Measurements from ENCODE around the gene HMGCL. TPM values are rescaled to one million over a fixed set of nuclear protein-coding genes. Genes with fewer than 3 reads are reported as not detected.

HMGCL gene
- polyA plus RNA-seq, 3 donors: 17.8 to 26.7 (median 22.1) TPM

DNA sequence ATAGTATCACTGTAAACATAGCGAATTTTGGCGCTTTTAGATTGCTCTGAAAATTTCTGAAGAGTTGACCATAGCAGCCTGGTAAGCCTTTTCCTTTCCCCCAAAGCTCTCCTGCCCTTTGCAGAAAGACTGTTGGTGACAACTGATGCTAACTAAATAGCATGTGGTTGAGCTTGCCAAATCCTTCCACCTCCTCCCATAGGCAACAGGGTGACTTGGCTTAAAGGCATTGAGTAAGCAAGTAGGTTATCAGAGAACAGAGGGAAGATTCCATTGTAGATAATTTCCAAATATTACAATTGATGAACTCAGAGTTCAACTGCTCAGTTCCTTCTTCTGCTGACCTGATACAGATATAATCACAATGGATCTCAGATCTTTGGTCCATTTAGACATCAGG is 19.9 kb upstream of the HMGCL start:
- Mint-ChIP-seq H3K4me1 (peaks cover 8% of the 10 kb centered on the region), H3K36me3 (peaks cover 43 to 59% of the 10 kb centered on the region in 2 donors), H3K4me3 (no peak overlapping the region), H3K27me3 (ENCODE audit: low read depth in 3 of 3) (no peaks in the 10 kb centered on the region), H3K27ac (no peak overlapping the region), H3K9me3 (peaks cover 3 to 20% (median 9%) of the 10 kb centered on the region in 7 donors)
- Histone ChIP-seq H4K20me1 (ENCODE audit: insufficient read depth, low read length) (no peaks in the 10 kb centered on the region), H3K9ac (ENCODE audit: insufficient read depth, low read length, poor library complexity, severe bottlenecking) (no peak overlapping the region), H3K27ac (ENCODE audit: low read depth in 1 of 2, low read length in 2 of 2) (no peak overlapping the region), H3K4me2 (replicated peaks; ENCODE audit: extremely low read depth, low read length, poor library complexity, severe bottlenecking) (no peak overlapping the region), H3K9me3 (replicated peaks in 1 of 2; ENCODE audit: control insufficient read depth in 1 of 2, insufficient read depth in 1 of 2, low read length in 2 of 2) (peaks cover 0 to 5% of the 10 kb centered on the region in 2 donors), H3K27me3 (ENCODE audit: control insufficient read depth in 2 of 2, insufficient read depth in 2 of 2, low read length in 2 of 2) (no peaks in the 10 kb centered on the region), H3K4me3 (replicated peaks in 1 of 3; ENCODE audit: low read depth in 2 of 3, low read length in 3 of 3) (no peak overlapping the region), H2AFZ (ENCODE audit: insufficient read depth, low read depth, low read length, poor library complexity, severe bottlenecking) (no peak overlapping the region), H3K4me1 (ENCODE audit: control insufficient read depth in 1 of 2, insufficient read depth in 2 of 2, low read length in 2 of 2) (no peaks in the 10 kb centered on the region), H3K79me2 (ENCODE audit: insufficient read depth, low read length) (no peaks in the 10 kb centered on the region), H3K36me3 (replicated peaks in 1 of 2; ENCODE audit: control insufficient read depth in 1 of 2, insufficient read depth in 2 of 2, low read length in 2 of 2) (peaks cover 43 to 65% of the 10 kb centered on the region in 2 donors)
- DNase-seq: no peak
- TF ChIP-seq, protein P1, sequence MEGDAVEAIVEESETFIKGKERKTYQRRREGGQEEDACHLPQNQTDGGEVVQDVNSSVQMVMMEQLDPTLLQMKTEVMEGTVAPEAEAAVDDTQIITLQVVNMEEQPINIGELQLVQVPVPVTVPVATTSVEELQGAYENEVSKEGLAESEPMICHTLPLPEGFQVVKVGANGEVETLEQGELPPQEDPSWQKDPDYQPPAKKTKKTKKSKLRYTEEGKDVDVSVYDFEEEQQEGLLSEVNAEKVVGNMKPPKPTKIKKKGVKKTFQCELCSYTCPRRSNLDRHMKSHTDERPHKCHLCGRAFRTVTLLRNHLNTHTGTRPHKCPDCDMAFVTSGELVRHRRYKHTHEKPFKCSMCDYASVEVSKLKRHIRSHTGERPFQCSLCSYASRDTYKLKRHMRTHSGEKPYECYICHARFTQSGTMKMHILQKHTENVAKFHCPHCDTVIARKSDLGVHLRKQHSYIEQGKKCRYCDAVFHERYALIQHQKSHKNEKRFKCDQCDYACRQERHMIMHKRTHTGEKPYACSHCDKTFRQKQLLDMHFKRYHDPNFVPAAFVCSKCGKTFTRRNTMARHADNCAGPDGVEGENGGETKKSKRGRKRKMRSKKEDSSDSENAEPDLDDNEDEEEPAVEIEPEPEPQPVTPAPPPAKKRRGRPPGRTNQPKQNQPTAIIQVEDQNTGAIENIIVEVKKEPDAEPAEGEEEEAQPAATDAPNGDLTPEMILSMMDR (IDR thresholded peaks at IDR 0.05): no peak
- WGBS (ENCODE audit: insufficient coverage): 92% methylated on average over 2 of the region's 2 CpGs
- intact Hi-C loops (cut with micrococcal nuclease): no loop called here

DNA sequence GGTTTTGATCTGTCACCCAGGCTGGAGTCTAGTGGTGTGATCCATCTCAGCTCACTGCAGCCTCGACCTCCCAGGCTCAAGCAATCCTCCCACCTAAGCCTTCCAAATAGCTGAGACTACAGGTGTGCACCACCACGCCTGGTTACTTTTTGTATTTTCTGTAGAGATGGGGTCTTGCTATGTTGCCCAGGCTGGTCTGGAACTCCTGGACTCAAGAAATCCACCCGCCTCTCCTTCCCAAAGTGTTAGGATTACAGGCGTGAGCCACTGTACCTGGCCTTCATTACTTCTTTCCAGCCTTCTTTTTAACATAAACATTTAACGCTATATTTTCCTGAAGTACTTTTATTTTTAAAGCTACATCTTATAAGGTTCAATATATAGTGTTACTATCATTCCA is 18.4 kb upstream of the HMGCL start:
- intact Hi-C loops (cut with micrococcal nuclease): no loop called here
- Mint-ChIP-seq H3K4me3 (no peak overlapping the region), H3K4me1 (peaks cover 11% of the 10 kb centered on the region), H3K36me3 (peaks cover 34 to 46% of the 10 kb centered on the region in 2 donors), H3K27me3 (ENCODE audit: low read depth in 3 of 3) (no peaks in the 10 kb centered on the region), H3K9me3 (peaks cover 3 to 18% (median 9%) of the 10 kb centered on the region in 7 donors), H3K27ac (no peak overlapping the region)
- peaks cover 38 to 51% of the 10 kb centered on the region in 2 donors for H3K36me3 ChIP-seq (replicated peaks in 1 of 2; ENCODE audit: control insufficient read depth in 1 of 2, insufficient read depth in 2 of 2, low read length in 2 of 2)
- H3K4me3 ChIP-seq (replicated peaks in 1 of 3; ENCODE audit: low read depth in 2 of 3, low read length in 3 of 3): no peak overlapping the region
- TF ChIP-seq, protein P1 (IDR thresholded peaks at IDR 0.05): no peak
- H3K4me2 ChIP-seq (replicated peaks; ENCODE audit: extremely low read depth, low read length, poor library complexity, severe bottlenecking): no peak overlapping the region
- WGBS (ENCODE audit: insufficient coverage): 92% methylated on average over 2 of the region's 5 CpGs
- DNase-seq: no peak
- H2AFZ ChIP-seq (ENCODE audit: insufficient read depth, low read depth, low read length, poor library complexity, severe bottlenecking): no peak overlapping the region
- no peaks in the 10 kb centered on the region for H3K79me2 ChIP-seq (ENCODE audit: insufficient read depth, low read length)
- no peak overlapping the region for H3K9ac ChIP-seq (ENCODE audit: insufficient read depth, low read length, poor library complexity, severe bottlenecking)
- peaks cover 0 to 5% of the 10 kb centered on the region in 2 donors for H3K9me3 ChIP-seq (replicated peaks in 1 of 2; ENCODE audit: control insufficient read depth in 1 of 2, insufficient read depth in 1 of 2, low read length in 2 of 2)
- no peaks in the 10 kb centered on the region for H3K27me3 ChIP-seq (ENCODE audit: control insufficient read depth in 2 of 2, insufficient read depth in 2 of 2, low read length in 2 of 2)
- H3K4me1 ChIP-seq (ENCODE audit: control insufficient read depth in 1 of 2, insufficient read depth in 2 of 2, low read length in 2 of 2): peaks cover 5 to 7% of the 10 kb centered on the region in 2 donors
- H3K27ac ChIP-seq (ENCODE audit: low read depth in 1 of 2, low read length in 2 of 2): no peak overlapping the region
- no peaks in the 10 kb centered on the region for H4K20me1 ChIP-seq (ENCODE audit: insufficient read depth, low read length)
